SH-SY5Y (cell line): ENCODE data around the gene DNMT3A.

Experiments used
- GATA2 ChIP-seq: IDR thresholded peaks from 2 replicates; pipeline ENCODE4 v1.6.1; 2011; ENCODE audit warnings: mild to moderate bottlenecking, low read depth, low read length
- GATA3 ChIP-seq: IDR thresholded peaks from 2 replicates; pipeline ENCODE4 v1.6.1; 2011; ENCODE audit warnings: low read depth, mild to moderate bottlenecking, low read length, moderate library complexity

DNA sequence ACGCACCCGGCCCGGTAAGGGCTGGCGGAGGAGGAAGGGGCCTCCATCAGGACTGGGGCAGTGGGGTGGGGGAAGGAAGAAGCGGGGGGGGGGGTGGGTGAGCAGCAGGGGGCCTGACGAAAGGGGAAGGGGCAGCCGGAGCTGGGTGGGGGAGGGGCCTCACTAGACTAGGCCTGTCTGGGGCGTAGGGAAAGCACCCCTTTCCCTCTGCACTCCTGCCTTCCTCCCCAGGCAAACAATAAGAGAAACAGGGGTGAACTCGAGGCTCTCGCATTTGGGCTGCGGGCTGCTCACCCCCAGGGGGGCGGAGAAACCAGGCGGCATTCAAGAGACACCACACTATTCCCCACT, 90.7 kb downstream of the DNMT3A start:
- no peak for TF ChIP-seq GATA2
- TF ChIP-seq GATA3 = no peak
